Measurements from ENCODE around the gene ADAR.

Gene ADAR

GRCh38 chr1:154553056-154554030 lies 54.6 kb downstream of the ADAR start:
- no peak for DNase-seq

GRCh38 chr1:154552036-154552435 lies 56.0 kb downstream of the ADAR start:
- no peak for DNase-seq

GRCh38 chr1:154551474-154551873 lies 56.5 kb downstream of the ADAR start:
- DNase-seq: no peak

- DNase-seq: no peak
These were observed 57.3 kb downstream of the ADAR start for GRCh38 chr1:154550657-154551056.

- DNase-seq: no peak
These were observed 57.9 kb downstream of the ADAR start for GRCh38 chr1:154550070-154550469.

- DNase-seq: no peak
These were observed 58.7 kb downstream of the ADAR start for GRCh38 chr1:154549202-154549770.

GRCh38 chr1:154548028-154548427 lies 60.0 kb downstream of the ADAR start:
- DNase-seq: no peak

- DNase-seq: no peak
These were observed 60.8 kb downstream of the ADAR start for GRCh38 chr1:154547105-154547732.

GRCh38 chr1:154546264-154547063 lies 61.5 kb downstream of the ADAR start:
- peak; percentile 82 for DNase-seq

GRCh38 chr1:154541231-154541630 lies 66.8 kb downstream of the ADAR start:
- no peak for DNase-seq

- DNase-seq: no peak
These were observed 68.2 kb downstream of the ADAR start for GRCh38 chr1:154539486-154540483.

- DNase-seq: no peak
These were observed 71.4 kb downstream of the ADAR start for GRCh38 chr1:154536570-154536969.

- peak; percentile 52 for DNase-seq
These were observed 73.8 kb downstream of the ADAR start for GRCh38 chr1:154533952-154534844.
